Suprapubic skin (tissue), 4 donors: ENCODE results near the gene BAHCC1. TPM values are rescaled to one million over a fixed set of nuclear protein-coding genes. Genes with fewer than 3 reads are reported as not detected.

Experiments used
- DNase-seq, 2 donors: peaks; one replicate each; pipeline ENCODE4 v3.0.0-alpha.2; 2019; ENCODE audit warnings: low spot score in 2 of 2
- H3K27ac ChIP-seq: fragments of 200-600 bp; sonication (generic); one replicate; pipeline ENCODE4 v1.5.1; 2019
- H3K27me3 ChIP-seq: fragments of 200-600 bp; sonication (generic); one replicate; pipeline ENCODE4 v1.5.1; 2019
- H3K36me3 ChIP-seq: fragments of 200-600 bp; sonication (generic); one replicate; pipeline ENCODE4 v1.5.1; 2019
- H3K4me1 ChIP-seq: fragments of 200-600 bp; sonication (generic); one replicate; pipeline ENCODE4 v1.5.1; 2019
- H3K4me3 ChIP-seq: fragments of 200-600 bp; sonication (generic); one replicate; pipeline ENCODE4 v1.5.1; 2019; ENCODE audit warnings: mild to moderate bottlenecking
- H3K9me3 ChIP-seq: fragments of 200-600 bp; sonication (generic); one replicate; pipeline ENCODE4 v1.5.1; 2019
- CTCF ChIP-seq, 2 donors: fragments of 200-600 bp in 1 of 2; fragments of 450-650 bp in 1 of 2; sonication (generic) in 1 of 2; IDR thresholded peaks; one replicate each; pipeline ENCODE4 v1.5.1; 2016 to 2019; ENCODE audit warnings: antibody characterized with exemption in 2 of 2, mild to moderate bottlenecking in 1 of 2, moderate library complexity in 1 of 2
- EP300 ChIP-seq: sonication (generic); formaldehyde crosslinking; IDR thresholded peaks from one replicate; pipeline ENCODE4 v1.6.1; 2017; ENCODE audit warnings: antibody characterized with exemption
- POLR2A ChIP-seq, 2 donors: fragments of 450-650 bp; IDR thresholded peaks; one replicate each; pipeline ENCODE4 v1.6.1; 2017; ENCODE audit warnings: antibody characterized with exemption in 2 of 2, mild to moderate bottlenecking in 2 of 2, moderate library complexity in 2 of 2
- POLR2AphosphoS5 ChIP-seq, 3 donors: sonication (generic); formaldehyde crosslinking; IDR thresholded peaks; one replicate each; pipeline ENCODE4 v1.6.1; 2017; ENCODE audit warnings: antibody characterized with exemption in 3 of 3
- WGBS: methylation state at CpG from one replicate; pipeline ENCODE4 v1.1.5; 2018; 5-methylcytosine and 5-hydroxymethylcytosine counted together
- total RNA-seq, 4 donors: library from RNA; depleted of rRNA; stranded (reverse); fragments of >200 nt; gene quantifications; one replicate each; pipeline ENCODE4 v1.1.0, GENCODE V29; 2016

BAHCC1 gene
- total RNA-seq, 4 donors from 2014 or later = 4.5 to 19.3 (median 12.2) TPM

- Histone ChIP-seq H3K27ac (peak overlapping the region; percentile 95), H3K9me3 (no peaks in the 10 kb centered on the region), H3K36me3 (peaks cover 20% of the 10 kb centered on the region), H3K4me3 (peak overlapping the region; percentile 96), H3K27me3 (no peaks in the 10 kb centered on the region), H3K4me1 (peaks cover 48% of the 10 kb centered on the region)
- no peak for TF ChIP-seq POLR2AphosphoS5 (IDR thresholded peaks at IDR 0.05)
- TF ChIP-seq EP300 = no peak
- no peak for TF ChIP-seq POLR2A (IDR thresholded peaks at IDR 0.05)
- TF ChIP-seq CTCF (IDR thresholded peaks at IDR 0.05) = no peak
- WGBS = 2% methylated on average over 15 of the region's 22 CpGs
- DNase-seq = no peak
Observed at GRCh38 chr17:81509972-81510784, 114.9 kb downstream of the BAHCC1 start.

- peaks cover 20% of the 10 kb centered on the region for H3K36me3 ChIP-seq
- peaks cover 56% of the 10 kb centered on the region for H3K4me1 ChIP-seq
- peak overlapping the region; percentile 96 for H3K4me3 ChIP-seq
- H3K9me3 ChIP-seq = no peaks in the 10 kb centered on the region
- DNase-seq = no peak
- WGBS = 2% methylated on average over 22 of the region's 48 CpGs
- peak overlapping the region; percentile 95 for H3K27ac ChIP-seq
- no peaks in the 10 kb centered on the region for H3K27me3 ChIP-seq
- TF ChIP-seq POLR2A (IDR thresholded peaks at IDR 0.05) (no peak), EP300 (no peak), CTCF (IDR thresholded peaks at IDR 0.05) (no peak), POLR2AphosphoS5 (IDR thresholded peaks at IDR 0.05) (peak in 1 of 3 donors; percentile 15)
Observed at GRCh38 chr17:81510785-81511553, 115.7 kb downstream of the BAHCC1 start.

- 0% methylated on average over 9 of the region's 9 CpGs for WGBS
- DNase-seq = no peak
- H3K36me3 ChIP-seq = peaks cover 20% of the 10 kb centered on the region
- H3K9me3 ChIP-seq = no peaks in the 10 kb centered on the region
- H3K4me3 ChIP-seq = peak overlapping the region; percentile 96
- peak overlapping the region; percentile 95 for H3K27ac ChIP-seq
- TF ChIP-seq EP300 = no peak
- no peak for TF ChIP-seq POLR2AphosphoS5 (IDR thresholded peaks at IDR 0.05)
- TF ChIP-seq POLR2A (IDR thresholded peaks at IDR 0.05) = no peak
- TF ChIP-seq CTCF (IDR thresholded peaks at IDR 0.05) = no peak
- peaks cover 61% of the 10 kb centered on the region for H3K4me1 ChIP-seq
- H3K27me3 ChIP-seq = no peaks in the 10 kb centered on the region
Observed at GRCh38 chr17:81511554-81511803, 116.2 kb downstream of the BAHCC1 start.

GRCh38 chr17:81511804-81512561 lies 116.7 kb downstream of the BAHCC1 start:
- H3K27ac ChIP-seq = peak overlapping the region; percentile 95
- TF ChIP-seq EP300 (no peak), POLR2A (IDR thresholded peaks at IDR 0.05) (no peak), CTCF (IDR thresholded peaks at IDR 0.05) (no peak), POLR2AphosphoS5 (IDR thresholded peaks at IDR 0.05) (no peak)
- H3K36me3 ChIP-seq = peaks cover 20% of the 10 kb centered on the region
- no peak for DNase-seq
- no peaks in the 10 kb centered on the region for H3K27me3 ChIP-seq
- H3K9me3 ChIP-seq = no peaks in the 10 kb centered on the region
- H3K4me3 ChIP-seq = peak overlapping the region; percentile 96
- 0% methylated on average over 15 of the region's 62 CpGs for WGBS
- peaks cover 66% of the 10 kb centered on the region for H3K4me1 ChIP-seq
